Astrocyte (in vitro differentiated cells and primary cell): Measurements from ENCODE around the gene ATP6V0D1. TPM values are rescaled to one million over a fixed set of nuclear protein-coding genes. Genes with fewer than 3 reads are reported as not detected.

Source experiments
- DNase-seq: peaks from one replicate; pipeline ENCODE4 v3.0.0-alpha.2; 2010; ENCODE audit warnings: low read depth
- FAIRE-seq: peaks from 2 replicates; lab custom pipeline; 2011; peaks lifted over from hg19 to GRCh38; lab: Jason Lieb, UNC
- H2AFZ ChIP-seq: 2 replicates; pipeline ENCODE4 v1.6.0; 2012; ENCODE audit warnings: low read depth, low read length, inconsistent platforms
- H3K27ac ChIP-seq: 2 replicates; pipeline ENCODE4 v1.5.1; 2011; ENCODE audit warnings: low read depth, low read length, inconsistent platforms
- H3K27me3 ChIP-seq: 2 replicates; pipeline ENCODE4 v1.6.0; 2011; ENCODE audit warnings: low read length, inconsistent platforms; ENCODE audit not compliant: insufficient read depth
- H3K36me3 ChIP-seq: 2 replicates; pipeline ENCODE4 v1.5.1; 2011; ENCODE audit warnings: low read length, inconsistent platforms; ENCODE audit not compliant: insufficient read depth
- H3K4me1 ChIP-seq: 2 replicates; pipeline ENCODE4 v1.5.1; 2011; ENCODE audit warnings: low read length, inconsistent platforms; ENCODE audit not compliant: insufficient read depth
- H3K4me2 ChIP-seq: 2 replicates; pipeline ENCODE4 v1.6.0; 2012; ENCODE audit warnings: low read length, inconsistent platforms
- H3K4me3 ChIP-seq: 2 replicates; pipeline ENCODE4 v1.5.1; 2011; ENCODE audit warnings: low read depth, mild to moderate bottlenecking, low read length, inconsistent platforms; ENCODE audit not compliant: insufficient read depth
- H3K79me2 ChIP-seq: 2 replicates; pipeline ENCODE4 v1.6.0; 2012; ENCODE audit warnings: mild to moderate bottlenecking, low read length, inconsistent platforms; ENCODE audit not compliant: insufficient read depth
- H3K9ac ChIP-seq: 2 replicates; pipeline ENCODE4 v1.6.0; 2012; ENCODE audit warnings: mild to moderate bottlenecking, low read length, inconsistent platforms
- H3K9me3 ChIP-seq: 2 replicates; pipeline ENCODE4 v1.5.1; 2012; ENCODE audit warnings: low read depth, mild to moderate bottlenecking, low read length, inconsistent platforms; ENCODE audit not compliant: insufficient read depth
- H4K20me1 ChIP-seq: 2 replicates; pipeline ENCODE4 v1.6.0; 2012; ENCODE audit warnings: low read length, inconsistent platforms; ENCODE audit not compliant: insufficient read depth
- H3K27ac Mint-ChIP-seq: one replicate; pipeline ENCODE4 v1.8.0; 2021; ENCODE audit warnings: mild to moderate bottlenecking, mixed read lengths; ENCODE audit not compliant: unreplicated experiment
- H3K27me3 Mint-ChIP-seq: one replicate; pipeline ENCODE4 v1.8.0; 2021; ENCODE audit warnings: low read depth, mixed read lengths; ENCODE audit not compliant: unreplicated experiment
- H3K36me3 Mint-ChIP-seq: one replicate; pipeline ENCODE4 v1.8.0; 2021; ENCODE audit warnings: low read depth, mixed read lengths; ENCODE audit not compliant: unreplicated experiment
- H3K4me1 Mint-ChIP-seq: one replicate; pipeline ENCODE4 v1.8.0; 2021; ENCODE audit warnings: low read depth, mixed read lengths; ENCODE audit not compliant: unreplicated experiment
- H3K4me3 Mint-ChIP-seq: one replicate; pipeline ENCODE4 v1.8.0; 2021; ENCODE audit warnings: mild to moderate bottlenecking, moderate library complexity, mixed read lengths; ENCODE audit not compliant: unreplicated experiment
- H3K9me3 Mint-ChIP-seq: one replicate; pipeline ENCODE4 v1.8.0; 2021; ENCODE audit warnings: mild to moderate bottlenecking, mixed read lengths; ENCODE audit not compliant: unreplicated experiment
- EZH2 ChIP-seq: IDR thresholded peaks from 2 replicates; pipeline ENCODE4 v1.6.1; 2012; ENCODE audit warnings: mild to moderate bottlenecking, low read length, inconsistent platforms; ENCODE audit not compliant: insufficient read depth
- total RNA-seq: library from RNA; stranded (reverse); gene quantifications from 2 replicates; pipeline ENCODE4 v1.2.1, GENCODE V29; 2021
- TF ChIP-seq, protein P1 (sequence below): IDR thresholded peaks from 2 replicates; pipeline ENCODE4 v1.5.1; 2011; ENCODE audit warnings: low read depth, mild to moderate bottlenecking, inconsistent platforms, low read length, moderate library complexity; ENCODE audit not compliant: insufficient read depth

Gene ATP6V0D1
- total RNA-seq, 1 donor from 2014 or later: 114 TPM

DNA sequence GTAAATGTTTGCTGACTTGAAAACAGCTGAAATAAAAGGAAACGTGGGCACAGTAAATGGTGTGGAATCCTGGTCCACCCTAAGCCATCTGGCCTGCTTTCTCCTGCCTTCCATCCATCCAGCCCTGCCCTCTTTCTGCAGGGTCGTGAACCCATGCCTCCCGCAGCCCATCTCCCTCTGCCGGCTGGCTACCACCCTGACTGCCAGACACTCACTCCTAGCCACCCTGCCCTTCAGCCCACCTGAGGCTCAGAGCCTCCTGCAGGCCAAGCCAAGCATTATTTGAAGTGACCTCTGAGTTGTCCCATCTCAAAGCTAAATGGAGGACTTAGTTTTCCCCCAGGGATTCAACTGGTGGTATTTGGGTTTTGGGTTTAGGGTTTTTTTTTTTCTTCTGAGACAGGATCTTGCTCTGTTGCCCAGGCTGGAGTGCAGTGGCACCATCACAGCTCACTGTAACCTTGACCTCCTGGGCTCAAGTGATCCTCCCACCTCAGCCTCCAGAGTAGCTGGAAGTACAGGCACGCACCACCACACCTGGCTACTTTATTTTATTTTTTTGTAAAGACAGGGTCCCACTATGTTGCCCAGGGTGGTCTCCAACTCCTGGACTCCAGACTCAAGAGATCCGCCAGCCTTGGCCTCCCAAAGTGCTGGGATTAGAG, 73.0 kb downstream of the ATP6V0D1 start:
- Histone ChIP-seq H3K36me3 (no peaks in the 10 kb centered on the region), H2AFZ (no peak overlapping the region), H3K9me3 (no peaks in the 10 kb centered on the region), H4K20me1 (no peaks in the 10 kb centered on the region), H3K79me2 (no peaks in the 10 kb centered on the region), H3K4me2 (no peak overlapping the region), H3K4me1 (peaks cover 21% of the 10 kb centered on the region), H3K27ac (no peak overlapping the region), H3K9ac (no peak overlapping the region), H3K27me3 (no peaks in the 10 kb centered on the region), H3K4me3 (no peak overlapping the region)
- H3K9me3 Mint-ChIP-seq: no peaks in the 10 kb centered on the region
- H3K27ac Mint-ChIP-seq: no peak overlapping the region
- peaks cover 9% of the 10 kb centered on the region for H3K27me3 Mint-ChIP-seq
- FAIRE-seq (no peak), DNase-seq (no peak)
- H3K4me1 Mint-ChIP-seq: peaks cover 16% of the 10 kb centered on the region
- peaks cover 4% of the 10 kb centered on the region for H3K36me3 Mint-ChIP-seq
- TF ChIP-seq, protein P1, sequence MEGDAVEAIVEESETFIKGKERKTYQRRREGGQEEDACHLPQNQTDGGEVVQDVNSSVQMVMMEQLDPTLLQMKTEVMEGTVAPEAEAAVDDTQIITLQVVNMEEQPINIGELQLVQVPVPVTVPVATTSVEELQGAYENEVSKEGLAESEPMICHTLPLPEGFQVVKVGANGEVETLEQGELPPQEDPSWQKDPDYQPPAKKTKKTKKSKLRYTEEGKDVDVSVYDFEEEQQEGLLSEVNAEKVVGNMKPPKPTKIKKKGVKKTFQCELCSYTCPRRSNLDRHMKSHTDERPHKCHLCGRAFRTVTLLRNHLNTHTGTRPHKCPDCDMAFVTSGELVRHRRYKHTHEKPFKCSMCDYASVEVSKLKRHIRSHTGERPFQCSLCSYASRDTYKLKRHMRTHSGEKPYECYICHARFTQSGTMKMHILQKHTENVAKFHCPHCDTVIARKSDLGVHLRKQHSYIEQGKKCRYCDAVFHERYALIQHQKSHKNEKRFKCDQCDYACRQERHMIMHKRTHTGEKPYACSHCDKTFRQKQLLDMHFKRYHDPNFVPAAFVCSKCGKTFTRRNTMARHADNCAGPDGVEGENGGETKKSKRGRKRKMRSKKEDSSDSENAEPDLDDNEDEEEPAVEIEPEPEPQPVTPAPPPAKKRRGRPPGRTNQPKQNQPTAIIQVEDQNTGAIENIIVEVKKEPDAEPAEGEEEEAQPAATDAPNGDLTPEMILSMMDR: no peak
- TF ChIP-seq EZH2: no peak
- H3K4me3 Mint-ChIP-seq: no peak overlapping the region

DNA sequence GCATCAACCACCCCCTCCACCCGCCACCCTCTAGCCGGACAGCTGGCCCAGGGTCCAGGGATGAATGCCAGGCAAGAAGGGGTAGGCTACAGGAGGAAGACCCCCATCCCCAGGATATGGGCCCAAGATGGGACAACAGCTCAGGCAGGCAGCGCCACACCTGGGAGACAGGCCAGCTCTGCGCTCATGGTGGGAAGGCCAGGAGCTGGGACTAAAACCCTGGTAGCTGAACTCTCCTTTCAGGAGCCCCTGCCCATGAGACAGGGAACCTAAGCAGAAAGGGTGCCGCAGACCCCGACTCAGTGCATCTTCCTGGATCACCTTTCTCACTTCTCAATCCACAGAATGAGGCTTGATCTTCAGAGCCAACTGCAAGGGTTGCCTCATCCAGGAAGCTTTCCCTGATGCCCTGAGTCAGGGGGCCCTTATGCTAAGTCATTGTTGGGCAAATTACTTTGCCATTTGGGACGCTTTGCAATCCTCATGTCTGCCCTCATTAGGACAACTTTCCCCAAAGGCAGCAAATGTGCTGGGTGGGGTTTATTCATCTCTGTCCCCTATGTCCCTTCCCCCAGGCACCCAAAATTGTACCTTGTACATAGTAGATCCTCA, 73.7 kb downstream of the ATP6V0D1 start:
- Mint-ChIP-seq H3K4me1 (peaks cover 13% of the 10 kb centered on the region), H3K9me3 (no peaks in the 10 kb centered on the region), H3K27me3 (peaks cover 10% of the 10 kb centered on the region), H3K36me3 (peaks cover 4% of the 10 kb centered on the region), H3K27ac (peak overlapping the region; percentile 69), H3K4me3 (no peak overlapping the region)
- Histone ChIP-seq H3K4me3 (no peak overlapping the region), H3K4me2 (peak overlapping the region; percentile 65), H2AFZ (no peak overlapping the region), H3K36me3 (no peaks in the 10 kb centered on the region), H3K9ac (peak overlapping the region; percentile 67), H3K27me3 (no peaks in the 10 kb centered on the region), H4K20me1 (no peaks in the 10 kb centered on the region), H3K4me1 (peaks cover 21% of the 10 kb centered on the region), H3K9me3 (no peaks in the 10 kb centered on the region), H3K79me2 (no peaks in the 10 kb centered on the region), H3K27ac (peak overlapping the region; percentile 80)
- no peak for DNase-seq
- FAIRE-seq: no peak
- TF ChIP-seq EZH2: no peak
- TF ChIP-seq, protein P1: no peak
